Measurements from ENCODE around the gene DNAJB6. TPM values are rescaled to one million over a fixed set of nuclear protein-coding genes. Genes with fewer than 3 reads are reported as not detected.

Gene DNAJB6
- total and polyA plus RNA-seq, 2 donors (not counting 3 experiments of a cell fraction or from before 2014, with no cell fraction given): 69.6 to 135 TPM

DNA sequence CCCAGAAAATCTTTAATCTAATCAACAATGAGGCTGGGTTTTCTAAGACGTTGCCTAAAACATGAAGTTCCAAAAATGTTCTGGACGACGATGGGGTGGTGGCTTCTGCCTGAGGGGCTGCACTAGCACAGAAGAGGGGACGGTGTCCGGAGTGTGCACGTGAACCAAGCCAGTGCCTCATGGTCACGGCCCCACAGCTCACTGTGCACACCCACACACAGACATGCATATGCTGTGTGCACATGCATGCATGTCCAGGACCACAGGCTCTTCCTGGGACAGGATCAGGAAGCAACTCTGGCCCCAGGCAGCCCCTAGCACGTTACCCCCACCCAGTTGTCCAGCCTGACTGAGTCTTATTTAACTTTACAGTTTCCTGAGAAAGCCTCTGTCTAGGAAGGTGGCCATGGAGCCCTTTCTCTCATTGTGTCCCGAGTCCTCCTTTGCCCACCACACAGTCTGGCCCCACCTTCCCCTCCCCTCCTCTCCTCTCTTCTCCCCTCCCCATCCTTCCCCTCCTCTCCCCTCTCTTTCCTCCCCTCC, 100.8 kb downstream of the DNAJB6 start:
- no peak overlapping the region for H2AFZ ChIP-seq (ENCODE audit: low read depth, low read length)
- H3K4me1 ChIP-seq (ENCODE audit: control insufficient read depth, extremely low read depth, insufficient read depth, low read length): no peaks in the 10 kb centered on the region
- no peaks in the 10 kb centered on the region for H3K9me3 ChIP-seq (replicated peaks; ENCODE audit: control insufficient read depth, insufficient read depth, low read length)
- ChIA-PET POLR2A (no interaction called here), CTCF (no interaction called here)
- H3K36me3 ChIP-seq (ENCODE audit: control insufficient read depth in 2 of 2, extremely low read depth in 1 of 2, insufficient read depth in 2 of 2, low read length in 2 of 2): no peaks in the 10 kb centered on the region
- dilution Hi-C loops (cut with MboI; ENCODE audit: extremely low pct_ligation_motif_present, low sequenced_read_pairs) (no loop called here), intact Hi-C loops (cut with micrococcal nuclease) (no loop called here)
- no peak for TF ChIP-seq GATA2 (IDR thresholded peaks at IDR 0.05; ENCODE audit: insufficient read depth, insufficient read length, low read depth, low read length)
- DNase-seq (ENCODE audit: low read depth, low spot score) (no peak), FAIRE-seq (no peak)
- H3K4me2 ChIP-seq (ENCODE audit: insufficient read depth, low read length): no peak overlapping the region
- H3K9me1 ChIP-seq (replicated peaks; ENCODE audit: control insufficient read depth, extremely low read depth, insufficient read depth, low read length): no peaks in the 10 kb centered on the region
- no TSS peak for BruUV-seq (replicated peaks)
- H3K27me3 ChIP-seq (ENCODE audit: control insufficient read depth in 2 of 2, insufficient read depth in 2 of 2, low read length in 2 of 2): no peaks in the 10 kb centered on the region
- H4K20me1 ChIP-seq (replicated peaks; ENCODE audit: control insufficient read depth, extremely low read depth, insufficient read depth, low read length): no peaks in the 10 kb centered on the region
- no peak overlapping the region for H3K27ac ChIP-seq (ENCODE audit: insufficient read depth, low read depth, low read length)
- H3K79me2 ChIP-seq (ENCODE audit: control insufficient read depth, insufficient read depth, low read length): no peaks in the 10 kb centered on the region
- no peak overlapping the region for H3K9ac ChIP-seq (replicated peaks; ENCODE audit: extremely low read depth, insufficient read depth, low read length)
- H3K4me3 ChIP-seq (replicated peaks in 1 of 3; ENCODE audit: insufficient read depth in 1 of 3, low read depth in 1 of 3, low read length in 3 of 3): no peak overlapping the region

DNA sequence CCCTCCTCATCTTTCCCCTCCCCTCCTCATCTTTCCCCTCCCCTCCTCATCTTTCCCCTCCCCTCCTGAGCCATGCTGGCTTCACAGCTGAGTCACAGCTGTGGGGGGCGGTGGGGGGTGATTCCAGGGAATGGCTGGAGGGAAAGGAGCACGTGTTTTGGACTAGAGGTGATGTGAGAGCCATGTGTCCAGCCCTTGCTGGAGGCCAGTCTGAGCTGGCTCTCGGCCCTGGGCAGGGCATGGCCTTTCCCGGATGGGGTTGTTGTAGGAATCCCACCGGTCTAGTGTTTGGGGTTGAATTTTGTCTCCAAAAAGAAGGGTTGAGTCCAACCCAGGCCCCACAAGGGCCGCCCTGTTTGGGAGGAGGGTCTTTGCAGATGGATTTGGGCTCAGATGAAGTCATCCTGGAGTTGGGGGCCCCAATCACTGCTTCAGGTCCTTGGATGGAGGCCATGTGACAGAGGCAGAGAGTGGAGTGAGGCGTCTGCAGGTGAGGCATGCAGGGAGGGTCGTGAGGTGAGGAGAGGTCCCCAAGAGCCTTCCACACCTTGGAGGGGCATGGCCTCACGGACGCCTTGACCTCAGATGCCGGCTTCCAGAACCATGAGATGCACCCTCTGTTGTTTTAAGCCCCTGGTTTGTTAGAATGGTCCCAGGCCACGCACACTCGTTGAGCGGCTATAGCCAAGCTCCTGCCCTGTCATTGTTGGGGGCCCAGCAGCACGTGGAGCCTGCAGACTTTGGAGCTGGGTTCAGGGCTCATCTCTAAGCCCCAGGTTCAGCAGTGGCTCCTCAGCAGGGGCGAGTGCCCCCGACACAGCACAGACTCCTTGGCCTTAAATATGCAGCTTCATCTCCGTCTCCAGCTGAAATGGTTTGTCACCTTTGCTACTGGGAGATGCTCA, 101.6 kb downstream of the DNAJB6 start:
- intact Hi-C loops (cut with micrococcal nuclease): no loop called here
- no peaks in the 10 kb centered on the region for H3K9me3 ChIP-seq (replicated peaks; ENCODE audit: control insufficient read depth, insufficient read depth, low read length)

More for the DNA sequence above, 101.6 kb downstream of the DNAJB6 start:
- H3K4me3 ChIP-seq (replicated peaks in 1 of 3; ENCODE audit: insufficient read depth in 1 of 3, low read depth in 1 of 3, low read length in 3 of 3): no peak overlapping the region
- BruUV-seq (replicated peaks): no TSS peak
- ChIA-PET POLR2A (no interaction called here), CTCF (no interaction called here)
- no peak overlapping the region for H2AFZ ChIP-seq (ENCODE audit: low read depth, low read length)
- H3K27ac ChIP-seq (ENCODE audit: insufficient read depth, low read depth, low read length): no peak overlapping the region
- no peak for FAIRE-seq
- H3K9ac ChIP-seq (replicated peaks; ENCODE audit: extremely low read depth, insufficient read depth, low read length): no peak overlapping the region
- no peaks in the 10 kb centered on the region for H3K79me2 ChIP-seq (ENCODE audit: control insufficient read depth, insufficient read depth, low read length)
- H3K36me3 ChIP-seq (ENCODE audit: control insufficient read depth in 2 of 2, extremely low read depth in 1 of 2, insufficient read depth in 2 of 2, low read length in 2 of 2): no peaks in the 10 kb centered on the region
- no peaks in the 10 kb centered on the region for H3K27me3 ChIP-seq (ENCODE audit: control insufficient read depth in 2 of 2, insufficient read depth in 2 of 2, low read length in 2 of 2)
- no peak overlapping the region for H3K4me2 ChIP-seq (ENCODE audit: insufficient read depth, low read length)
- no peak for DNase-seq (ENCODE audit: low read depth, low spot score)
- no peaks in the 10 kb centered on the region for H3K4me1 ChIP-seq (ENCODE audit: control insufficient read depth, extremely low read depth, insufficient read depth, low read length)
- TF ChIP-seq GATA2 (IDR thresholded peaks at IDR 0.05; ENCODE audit: insufficient read depth, insufficient read length, low read depth, low read length): no peak
- TF ChIP-seq, protein P1, sequence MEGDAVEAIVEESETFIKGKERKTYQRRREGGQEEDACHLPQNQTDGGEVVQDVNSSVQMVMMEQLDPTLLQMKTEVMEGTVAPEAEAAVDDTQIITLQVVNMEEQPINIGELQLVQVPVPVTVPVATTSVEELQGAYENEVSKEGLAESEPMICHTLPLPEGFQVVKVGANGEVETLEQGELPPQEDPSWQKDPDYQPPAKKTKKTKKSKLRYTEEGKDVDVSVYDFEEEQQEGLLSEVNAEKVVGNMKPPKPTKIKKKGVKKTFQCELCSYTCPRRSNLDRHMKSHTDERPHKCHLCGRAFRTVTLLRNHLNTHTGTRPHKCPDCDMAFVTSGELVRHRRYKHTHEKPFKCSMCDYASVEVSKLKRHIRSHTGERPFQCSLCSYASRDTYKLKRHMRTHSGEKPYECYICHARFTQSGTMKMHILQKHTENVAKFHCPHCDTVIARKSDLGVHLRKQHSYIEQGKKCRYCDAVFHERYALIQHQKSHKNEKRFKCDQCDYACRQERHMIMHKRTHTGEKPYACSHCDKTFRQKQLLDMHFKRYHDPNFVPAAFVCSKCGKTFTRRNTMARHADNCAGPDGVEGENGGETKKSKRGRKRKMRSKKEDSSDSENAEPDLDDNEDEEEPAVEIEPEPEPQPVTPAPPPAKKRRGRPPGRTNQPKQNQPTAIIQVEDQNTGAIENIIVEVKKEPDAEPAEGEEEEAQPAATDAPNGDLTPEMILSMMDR (IDR thresholded peaks at IDR 0.05; ENCODE audit: extremely low read depth in 1 of 2, insufficient read depth in 1 of 2, low read depth in 1 of 2, low read length in 2 of 2): no peak
- no peak for TF ChIP-seq EZH2 (IDR thresholded peaks at IDR 0.05; ENCODE audit: borderline replicate concordance, low read depth, low read length, severe bottlenecking)
- dilution Hi-C loops (cut with MboI; ENCODE audit: extremely low pct_ligation_motif_present, low sequenced_read_pairs): no loop called here
- no peaks in the 10 kb centered on the region for H3K9me1 ChIP-seq (replicated peaks; ENCODE audit: control insufficient read depth, extremely low read depth, insufficient read depth, low read length)
- no peaks in the 10 kb centered on the region for H4K20me1 ChIP-seq (replicated peaks; ENCODE audit: control insufficient read depth, extremely low read depth, insufficient read depth, low read length)
